Measurements from ENCODE around the gene RBM24. TPM values are rescaled to one million over a fixed set of nuclear protein-coding genes. Genes with fewer than 3 reads are reported as not detected.

RBM24 gene
- total RNA-seq = 3.4 and 4.0 TPM in 2 replicates
- long read RNA-seq, partial matches to known transcripts = 0 of 4 reads
- long read RNA-seq, other reads (novel, unspliced or antisense) = 1 of 4 reads

- Mint-ChIP-seq H3K27me3 (ENCODE audit: low read depth) (peaks cover 51% of the 10 kb centered on the region), H3K4me1 (peaks cover 26% of the 10 kb centered on the region)
Observed at GRCh38 chr6:17281100-17281496, at the start of gene RBM24. RBM24 (plus strand) TSS chr6:17281361; CDS start chr6:17281582, 221 bp downstream.

GRCh38 chr6:17233531-17233930, 47.6 kb upstream of the RBM24 start:
- Mint-ChIP-seq H3K36me3 (ENCODE audit: low read depth) (no peaks in the 10 kb centered on the region), H3K4me1 (no peaks in the 10 kb centered on the region), H3K9me3 (peaks cover 3% of the 10 kb centered on the region), H3K4me3 (no peak overlapping the region), H3K27me3 (ENCODE audit: low read depth) (no peaks in the 10 kb centered on the region), H3K27ac (ENCODE audit: unreplicated experiment) (no peak overlapping the region)
- no peak for TF ChIP-seq CTCF (conservative IDR thresholded peaks at IDR 0.05)
- no peak for DNase-seq (ENCODE audit: low read depth, low spot score)

More at GRCh38 chr6:17281100-17281496, at the start of gene RBM24:
- Mint-ChIP-seq H3K9me3 (no peaks in the 10 kb centered on the region), H3K27ac (ENCODE audit: unreplicated experiment) (peak within 1 kb of the TSS; percentile 89), H3K36me3 (ENCODE audit: low read depth) (no peaks in the 10 kb centered on the region), H3K4me3 (peak within 1 kb of the TSS; percentile 95)
- DNase-seq (ENCODE audit: low read depth, low spot score) = peak; percentile 64
- peak; percentile 45 for TF ChIP-seq CTCF (conservative IDR thresholded peaks at IDR 0.05)

DNA sequence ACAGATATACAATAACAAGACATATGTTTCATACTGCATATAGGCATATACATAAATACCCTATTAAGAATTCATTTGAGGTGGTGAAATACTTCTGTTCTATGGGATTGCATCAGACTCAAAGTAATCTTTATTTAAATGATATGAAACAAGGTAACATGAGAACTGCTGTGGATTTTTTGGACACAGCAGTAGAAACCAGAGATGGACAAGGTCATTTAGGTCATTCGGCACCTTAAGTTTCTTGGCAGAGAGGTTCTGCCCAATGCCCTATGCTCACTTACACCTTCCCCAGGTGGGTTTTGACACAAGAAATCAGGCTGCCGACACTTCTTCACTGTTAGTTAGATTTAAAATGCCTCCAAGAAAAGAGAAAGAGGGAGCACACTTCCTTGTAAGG, 43.9 kb upstream of the RBM24 start:
- TF ChIP-seq CTCF (conservative IDR thresholded peaks at IDR 0.05) = no peak
- DNase-seq (ENCODE audit: low read depth, low spot score) = no peak
- no peak overlapping the region for H3K27ac Mint-ChIP-seq (ENCODE audit: unreplicated experiment)
- no peaks in the 10 kb centered on the region for H3K27me3 Mint-ChIP-seq (ENCODE audit: low read depth)
- H3K4me1 Mint-ChIP-seq = no peaks in the 10 kb centered on the region
- peaks cover 4% of the 10 kb centered on the region for H3K9me3 Mint-ChIP-seq
- no peaks in the 10 kb centered on the region for H3K36me3 Mint-ChIP-seq (ENCODE audit: low read depth)
- no peak overlapping the region for H3K4me3 Mint-ChIP-seq

GRCh38 chr6:17239260-17239659, 41.9 kb upstream of the RBM24 start:
- TF ChIP-seq CTCF (conservative IDR thresholded peaks at IDR 0.05) = no peak
- Mint-ChIP-seq H3K4me3 (no peak overlapping the region), H3K27me3 (ENCODE audit: low read depth) (peaks cover 2% of the 10 kb centered on the region), H3K27ac (ENCODE audit: unreplicated experiment) (no peak overlapping the region), H3K36me3 (ENCODE audit: low read depth) (peaks cover 3% of the 10 kb centered on the region), H3K4me1 (no peaks in the 10 kb centered on the region), H3K9me3 (peaks cover 4% of the 10 kb centered on the region)
- DNase-seq (ENCODE audit: low read depth, low spot score) = no peak

DNA sequence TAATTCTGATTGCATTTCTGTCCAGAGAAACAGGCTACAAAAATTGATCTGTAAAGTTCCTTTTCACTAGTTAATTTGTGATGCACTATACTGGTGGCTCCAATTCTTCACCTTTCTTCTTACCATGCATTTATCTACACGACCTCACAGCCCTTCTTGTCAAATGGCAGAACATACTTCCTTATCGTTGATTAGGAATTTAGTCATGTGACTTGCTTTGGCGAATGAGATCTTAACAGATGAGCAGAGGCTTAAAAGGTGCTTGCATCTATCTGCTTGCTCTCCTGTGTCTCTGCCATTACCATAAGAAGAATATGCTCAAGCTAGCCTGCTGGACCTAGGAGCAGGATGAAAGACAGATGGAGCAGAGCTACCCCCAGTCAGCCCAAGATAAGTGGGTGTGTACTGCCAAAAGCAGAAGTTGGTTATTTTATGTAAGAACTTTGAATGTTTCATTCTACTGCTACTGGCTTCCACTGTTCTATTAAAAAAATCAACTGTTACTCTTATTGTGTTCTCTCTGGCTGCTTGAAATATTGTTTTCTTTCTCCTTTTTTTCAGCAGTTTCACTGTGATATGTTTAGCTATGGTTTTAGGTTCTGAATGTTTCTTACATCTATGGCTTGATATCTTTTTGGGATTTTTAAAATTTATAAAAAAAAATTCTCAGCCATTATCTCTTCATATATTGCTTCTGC, 40.2 kb upstream of the RBM24 start:
- no peak for TF ChIP-seq CTCF (conservative IDR thresholded peaks at IDR 0.05)

More for the DNA sequence above, 40.2 kb upstream of the RBM24 start:
- peaks cover 5% of the 10 kb centered on the region for H3K36me3 Mint-ChIP-seq (ENCODE audit: low read depth)
- no peak overlapping the region for H3K4me3 Mint-ChIP-seq
- no peaks in the 10 kb centered on the region for H3K4me1 Mint-ChIP-seq
- no peak overlapping the region for H3K27ac Mint-ChIP-seq (ENCODE audit: unreplicated experiment)
- H3K9me3 Mint-ChIP-seq = peaks cover 4% of the 10 kb centered on the region
- H3K27me3 Mint-ChIP-seq (ENCODE audit: low read depth) = peaks cover 2% of the 10 kb centered on the region
- DNase-seq (ENCODE audit: low read depth, low spot score) = no peak
